IMR-90 (cell line): ENCODE measurements around the gene ZNF532. TPM values are rescaled to one million over a fixed set of nuclear protein-coding genes. Genes with fewer than 3 reads are reported as not detected.

Experiments used
- ATAC-seq: fragments of 200-7000 bp; cut with Tn5 transposase; 2 replicates; pipeline ENCODE4 v1.9.1; 2020; ENCODE audit warnings: low read depth, mild to moderate bottlenecking, moderate library complexity
- BruUV-seq: library from RNA; stranded (reverse); fragments of 400-500 nt; replicated peaks from 2 replicates; lab custom pipeline; 2021; lab: Mats Ljungman, UMichigan
- CTCF ChIA-PET: fragments of 300-600 bp; formaldehyde crosslinking; extraction: SDS; loops from one replicate; lab custom pipeline; 2021; ENCODE audit warnings: antibody characterized with exemption; lab: Yijun Ruan, JAX
- POLR2A ChIA-PET: fragments of 300-600 bp; sonication (Branson Sonifier 250); formaldehyde crosslinking; loops from one replicate; lab custom pipeline; 2022; ENCODE audit warnings: antibody characterized with exemption; ENCODE audit not compliant: unreplicated experiment; lab: Charles Lee
- DNase-seq: peaks from one replicate; pipeline ENCODE4 v3.0.0; 2013
- H2AFZ ChIP-seq: replicated peaks from 2 replicates; pipeline ENCODE3; 2013; ENCODE audit warnings: low read length, mild to moderate bottlenecking; ENCODE audit not compliant: poor library complexity
- H2AK5ac ChIP-seq: 2 replicates; pipeline ENCODE4 v1.6.1; 2013; ENCODE audit warnings: low read depth, low read length, inconsistent platforms
- H2AK9ac ChIP-seq: replicated peaks from 2 replicates; pipeline ENCODE3; 2013; ENCODE audit warnings: mild to moderate bottlenecking, low read depth, low read length, moderate library complexity; ENCODE audit not compliant: poor library complexity
- H2BK120ac ChIP-seq: 2 replicates; pipeline ENCODE4 v1.6.1; 2013; ENCODE audit warnings: low read depth, low read length, inconsistent platforms
- H2BK15ac ChIP-seq: 3 replicates; pipeline ENCODE4 v1.6.1; 2013; ENCODE audit warnings: low read depth, low read length, inconsistent platforms
- H2BK20ac ChIP-seq: 2 replicates; pipeline ENCODE4 v1.6.1; 2013; ENCODE audit warnings: low read depth, mild to moderate bottlenecking, inconsistent platforms, low read length, moderate library complexity
- H2BK5ac ChIP-seq: 2 replicates; pipeline ENCODE4 v1.6.1; 2013; ENCODE audit warnings: mild to moderate bottlenecking, low read depth, low read length, inconsistent platforms; ENCODE audit not compliant: poor library complexity, severe bottlenecking
- H3K14ac ChIP-seq: replicated peaks from 2 replicates; pipeline ENCODE4 v1.6.1; 2013; ENCODE audit warnings: low read depth, low read length, inconsistent platforms
- H3K18ac ChIP-seq: 2 replicates; pipeline ENCODE4 v1.6.1; 2013; ENCODE audit warnings: low read depth, low read length, control low read depth
- H3K23ac ChIP-seq: 2 replicates; pipeline ENCODE4 v1.6.1; 2013; ENCODE audit warnings: low read depth, low read length, inconsistent platforms
- H3K27ac ChIP-seq: 2 replicates; pipeline ENCODE4 v1.5.1; 2013; ENCODE audit warnings: mild to moderate bottlenecking, control low read depth, low read length; ENCODE audit not compliant: insufficient read depth
- H3K27me3 ChIP-seq: 2 replicates; pipeline ENCODE4 v1.6.1; 2013; ENCODE audit warnings: low read length; ENCODE audit not compliant: control insufficient read depth, insufficient read depth
- H3K36me3 ChIP-seq: 2 replicates; pipeline ENCODE4 v1.6.1; 2013; ENCODE audit warnings: low read length, mixed read lengths; ENCODE audit not compliant: control insufficient read depth, insufficient read depth
- H3K4ac ChIP-seq: 2 replicates; pipeline ENCODE4 v1.6.1; 2013; ENCODE audit warnings: low read depth, low read length, inconsistent platforms
- H3K4me1 ChIP-seq: 2 replicates; pipeline ENCODE4 v1.6.1; 2013; ENCODE audit warnings: low read length, mixed read lengths; ENCODE audit not compliant: control insufficient read depth, insufficient read depth
- H3K4me2 ChIP-seq: 2 replicates; pipeline ENCODE4 v1.6.1; 2013; ENCODE audit warnings: low read depth, mild to moderate bottlenecking, control low read depth, low read length, moderate library complexity
- H3K4me3 ChIP-seq: 2 replicates; pipeline ENCODE4 v1.5.1; 2013; ENCODE audit warnings: low read depth, mild to moderate bottlenecking, control low read depth, low read length, moderate library complexity; ENCODE audit not compliant: insufficient read depth
- H3K56ac ChIP-seq: 2 replicates; pipeline ENCODE4 v1.6.1; 2013; ENCODE audit warnings: low read length, inconsistent platforms; ENCODE audit not compliant: insufficient read depth; ENCODE audit errors: extremely low read depth
- H3K79me1 ChIP-seq, 2 experiments: 2 replicates each; pipeline ENCODE4 v1.6.1; 2013; ENCODE audit warnings: low read length in 2 of 2, inconsistent platforms in 1 of 2, low read depth in 1 of 2
- H3K9ac ChIP-seq: 2 replicates; pipeline ENCODE4 v1.6.1; 2013; ENCODE audit warnings: low read depth, low read length, control low read depth
- H3K9me1 ChIP-seq: 2 replicates; pipeline ENCODE4 v1.6.1; 2013; ENCODE audit warnings: low read length, inconsistent platforms; ENCODE audit not compliant: insufficient read depth
- H3K9me3 ChIP-seq: 2 replicates; pipeline ENCODE4 v1.6.1; 2013; ENCODE audit warnings: low read length; ENCODE audit not compliant: control insufficient read depth, insufficient read depth
- H4K20me1 ChIP-seq: 2 replicates; pipeline ENCODE4 v1.6.1; 2013; ENCODE audit warnings: low read length, inconsistent platforms; ENCODE audit not compliant: insufficient read depth
- H4K5ac ChIP-seq: 2 replicates; pipeline ENCODE4 v1.6.1; 2013; ENCODE audit warnings: mild to moderate bottlenecking, low read depth, low read length, control low read depth
- H4K8ac ChIP-seq, 2 experiments: 2 replicates each; pipeline ENCODE4 v1.6.1; 2013; ENCODE audit warnings: low read depth in 2 of 2, low read length in 2 of 2, control low read depth in 1 of 2, inconsistent platforms in 1 of 2
- H4K91ac ChIP-seq: 2 replicates; pipeline ENCODE4 v1.6.1; 2013; ENCODE audit warnings: low read depth, low read length, inconsistent platforms; ENCODE audit not compliant: insufficient read depth
- BHLHE40 ChIP-seq: fragments of 150-350 bp; IDR thresholded peaks from 2 replicates; pipeline ENCODE4 v1.6.1; 2016; ENCODE audit warnings: mild to moderate bottlenecking, low read depth, low read length
- CEBPB ChIP-seq: IDR thresholded peaks from 2 replicates; pipeline ENCODE4 v1.6.1; 2012; ENCODE audit warnings: low read depth, low read length, improper control_type of control experiment
- CHD1 ChIP-seq: IDR thresholded peaks from 2 replicates; pipeline ENCODE4 v1.6.1; 2012; ENCODE audit warnings: low read depth, low read length, improper control_type of control experiment
- MAFK ChIP-seq: IDR thresholded peaks from 2 replicates; pipeline ENCODE4 v1.6.1; 2012; ENCODE audit warnings: low read depth, low read length, improper control_type of control experiment
- MXI1 ChIP-seq: IDR thresholded peaks from 2 replicates; pipeline ENCODE4 v1.6.1; 2012; ENCODE audit warnings: low read depth, mild to moderate bottlenecking, low read length, moderate library complexity, borderline replicate concordance
- NFE2L2 ChIP-seq: fragments of 150-350 bp; IDR thresholded peaks from 2 replicates; pipeline ENCODE4 v1.6.1; 2016; ENCODE audit warnings: low read depth, mild to moderate bottlenecking, low read length
- RAD21 ChIP-seq: IDR thresholded peaks from 2 replicates; pipeline ENCODE4 v1.6.1; 2012; ENCODE audit warnings: low read length, improper control_type of control experiment
- RCOR1 ChIP-seq: IDR thresholded peaks from 2 replicates; pipeline ENCODE4 v1.6.1; 2012; ENCODE audit warnings: mild to moderate bottlenecking, low read length, improper control_type of control experiment; ENCODE audit not compliant: insufficient replicate concordance
- RFX5 ChIP-seq: IDR thresholded peaks from 2 replicates; pipeline ENCODE4 v1.8.0; 2012; ENCODE audit warnings: low read depth, mild to moderate bottlenecking, low read length, moderate library complexity
- SMC3 ChIP-seq: fragments of 150-350 bp; IDR thresholded peaks from 2 replicates; pipeline ENCODE4 v1.6.1; 2016; ENCODE audit warnings: low read depth, mild to moderate bottlenecking, antibody characterized with exemption, low read length, moderate library complexity
- WGBS, 2 experiments: methylation state at CpG; one replicate each; pipeline versions ENCODE4 v1.1.5 to v1.1.7; 2013; ENCODE audit warnings: missing lambda C conversion rate in 2 of 2; ENCODE audit not compliant: insufficient read length in 1 of 2; ENCODE audit errors: extremely low coverage in 2 of 2; 5-methylcytosine and 5-hydroxymethylcytosine counted together
- dilution Hi-C: fragments of 300-500 bp; cut with HindIII; formaldehyde crosslinking; loops from one replicate; pipeline ENCODE4 v1.14.3; 2018; ENCODE audit warnings: low sequenced_read_pairs; ENCODE audit not compliant: unreplicated experiment
- in situ Hi-C: fragments of 300-500 bp; cut with MboI; formaldehyde crosslinking; loops from 3 replicates; pipeline ENCODE4 v1.14.3; 2019; ENCODE audit warnings: low sequenced_read_pairs, inconsistent platforms, mixed read lengths
- intact Hi-C: fragments of 100-400 bp; cut with micrococcal nuclease; formaldehyde crosslinking; loops from 2 replicates; pipeline ENCODE4 v1.10.0; 2022
- polyA plus RNA-seq, 3 experiments: library from polyadenylated mRNA; depleted of rRNA; stranded (reverse); fragments of >200 nt; gene quantifications; 2 replicates each; pipeline ENCODE4 v1.2.3, GENCODE V29; 2012; ENCODE audit warnings: low replicate concordance in 1 of 3
- total RNA-seq: library from RNA; depleted of rRNA; stranded (reverse); fragments of >200 nt; gene quantifications from 2 replicates; pipeline ENCODE4 v1.2.3, GENCODE V29; 2012
- TF ChIP-seq, protein P1 (sequence below): fragments of 150-350 bp; IDR thresholded peaks from 2 replicates; pipeline ENCODE4 v1.6.1; 2016; ENCODE audit warnings: low read depth, mild to moderate bottlenecking, low read length, moderate library complexity, borderline replicate concordance

Gene ZNF532
- total and polyA plus RNA-seq, 2 of the 4 experiments (the other 2 are of a cell fraction): 29.9 to 45.8 TPM

DNA sequence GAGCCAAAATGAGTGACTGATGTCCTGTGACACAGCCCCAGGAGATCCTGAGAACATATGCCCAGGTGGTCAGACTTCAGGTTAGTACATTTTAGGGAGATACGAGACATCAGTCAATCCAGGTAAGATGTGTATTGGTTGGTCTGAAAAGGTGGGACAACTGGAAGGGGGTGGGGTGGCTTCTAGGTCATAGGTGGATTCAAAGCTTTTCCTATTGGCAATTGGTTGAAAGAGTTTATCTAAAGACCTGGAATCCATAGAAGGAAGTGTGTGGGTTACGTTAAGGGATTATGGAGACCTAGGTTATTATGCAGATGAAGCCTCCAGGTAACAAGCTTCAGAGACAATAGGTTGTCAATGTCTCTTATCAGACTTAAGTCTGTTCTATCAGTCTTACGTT, 136.5 kb downstream of the ZNF532 start:
- Histone ChIP-seq H3K23ac (no peak overlapping the region), H3K4me2 (no peak overlapping the region), H3K4me1 (peaks cover 8% of the 10 kb centered on the region), H3K4ac (no peak overlapping the region), H2BK120ac (0 out of 2 replicates have a peak overlapping the region, but pooled peaks have one; percentile 14), H3K56ac (no peak overlapping the region), H3K9me3 (0 out of 2 replicates have a peak, but pooled peaks cover under 1% of the 10 kb centered on the region), H4K5ac (no peak overlapping the region), H3K27me3 (no peaks in the 10 kb centered on the region), H3K18ac (no peak overlapping the region), H2AK5ac (peak overlapping the region; percentile 10; the same call in 1 of the 2 replicates), H3K79me1 (no peaks in the 10 kb centered on the region), H4K20me1 (no peaks in the 10 kb centered on the region; the same call in 1 of the 2 replicates), H2BK20ac (no peak overlapping the region), H2BK5ac (no peak overlapping the region), H3K9me1 (peaks cover 15% of the 10 kb centered on the region), H4K91ac (0 out of 2 replicates have a peak overlapping the region, but pooled peaks have one; percentile 41), H2AFZ (no peak overlapping the region), H2BK15ac (no peak overlapping the region), H3K4me3 (no peak overlapping the region), H3K27ac (no peak overlapping the region), H4K8ac (no peak overlapping the region), H3K36me3 (no peaks in the 10 kb centered on the region), H3K14ac (no peak overlapping the region), H2AK9ac (no peak overlapping the region), H3K9ac (no peak overlapping the region)
- dilution Hi-C loops: no loop called here
- in situ Hi-C loops: no loop called here
- ATAC-seq (no peak), DNase-seq (no peak)
- intact Hi-C loops: no loop called here
- TF ChIP-seq CHD1 (no peak), MXI1 (no peak), MAFK (no peak), BHLHE40 (no peak), RAD21 (no peak), CEBPB (no peak), RCOR1 (no peak), RFX5 (no peak), SMC3 (no peak), NFE2L2 (no peak)
- TF ChIP-seq, protein P1, sequence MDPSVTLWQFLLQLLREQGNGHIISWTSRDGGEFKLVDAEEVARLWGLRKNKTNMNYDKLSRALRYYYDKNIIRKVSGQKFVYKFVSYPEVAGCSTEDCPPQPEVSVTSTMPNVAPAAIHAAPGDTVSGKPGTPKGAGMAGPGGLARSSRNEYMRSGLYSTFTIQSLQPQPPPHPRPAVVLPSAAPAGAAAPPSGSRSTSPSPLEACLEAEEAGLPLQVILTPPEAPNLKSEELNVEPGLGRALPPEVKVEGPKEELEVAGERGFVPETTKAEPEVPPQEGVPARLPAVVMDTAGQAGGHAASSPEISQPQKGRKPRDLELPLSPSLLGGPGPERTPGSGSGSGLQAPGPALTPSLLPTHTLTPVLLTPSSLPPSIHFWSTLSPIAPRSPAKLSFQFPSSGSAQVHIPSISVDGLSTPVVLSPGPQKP: no peak
- no TSS peak for BruUV-seq
- ChIA-PET CTCF (no interaction called here), POLR2A (no interaction called here)
- WGBS, 2 experiments: 93% methylated on average over 2 of the region's 3 CpGs; no CpG with 5 or more reads in 1 of the 2 experiments
